ENCODE measurements around the gene TRABD2B. TPM values are rescaled to one million over a fixed set of nuclear protein-coding genes. Genes with fewer than 3 reads are reported as not detected.

TRABD2B gene
- total RNA-seq = under 0.01 and 0.28 TPM in 2 replicates

DNA sequence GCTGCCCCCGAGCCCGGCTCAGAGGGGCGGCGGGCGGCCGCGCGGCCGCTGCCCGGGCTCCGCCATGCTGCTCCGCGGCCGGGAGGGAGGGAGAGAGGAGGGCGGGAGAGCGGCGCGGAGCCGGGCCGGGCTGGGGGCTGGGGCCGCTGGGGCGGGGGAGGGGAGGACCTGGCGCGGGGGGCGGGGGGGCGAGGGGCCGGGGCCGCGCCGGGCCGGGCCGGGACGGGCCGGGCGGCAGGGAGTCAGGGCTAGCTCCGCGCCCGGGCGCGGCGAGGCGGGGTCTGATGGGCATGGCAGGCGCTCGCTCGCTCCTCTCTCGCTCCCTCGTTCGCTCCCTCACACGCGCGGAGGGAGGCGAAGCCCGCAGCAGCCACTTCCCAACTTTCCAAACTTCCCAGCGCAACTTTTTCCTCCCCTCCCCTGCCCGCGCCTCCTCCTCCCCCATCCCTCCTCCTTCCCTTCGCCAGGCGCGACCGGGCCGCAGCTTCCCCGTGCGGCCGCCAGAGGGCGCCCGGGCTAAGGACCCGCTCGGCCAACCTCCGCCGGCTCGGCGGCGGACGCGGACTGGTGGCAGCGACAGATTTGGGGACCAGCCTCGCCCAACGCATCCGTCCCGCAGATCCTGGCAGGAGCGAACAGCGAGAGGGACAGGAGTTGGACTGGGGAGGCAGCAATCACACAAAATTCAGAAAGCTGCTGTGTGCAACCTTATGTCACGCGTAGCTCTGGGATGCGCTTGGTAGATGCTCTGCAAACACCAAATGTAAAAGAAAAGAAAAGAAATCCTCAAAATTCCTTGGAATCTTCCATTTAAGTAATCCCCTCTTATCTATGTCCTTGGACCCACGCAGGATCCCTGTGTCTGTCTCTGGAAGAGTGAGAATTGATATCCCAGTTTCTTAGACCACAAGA is at the start of gene TRABD2B:
TSS of gene TRABD2B (minus strand) at position 97 of the 912 bp plus-strand sequence.

Other genes starting within 250 kb of the TRABD2B start
- not detected in 2 replicates for gene SLC5A9, start 225.3 kb upstream of the TRABD2B start, total RNA-seq